Endothelial cell of umbilical vein (primary cell): ENCODE measurements around the gene ITPR2. TPM values are rescaled to one million over a fixed set of nuclear protein-coding genes. Genes with fewer than 3 reads are reported as not detected.
A peak's percentile ranks its signal among the peaks of the same experiment; 100 is the strongest.

Experiments
- BruUV-seq: library from RNA; stranded (reverse); fragments of 400-500 nt; replicated peaks from 2 replicates; lab custom pipeline; 2021; lab: Mats Ljungman, UMichigan
- CTCF ChIA-PET: fragments of 300-600, 350-600 bp; sonication (Branson Sonifier 250); formaldehyde crosslinking; loops from one replicate; lab custom pipeline; 2021; ENCODE audit warnings: antibody characterized with exemption, inconsistent platforms; lab: Charles Lee
- POLR2A ChIA-PET: fragments of 300-600, 350-600 bp; sonication (Branson Sonifier 250); formaldehyde crosslinking; loops from one replicate; lab custom pipeline; 2021; ENCODE audit warnings: antibody characterized with exemption, inconsistent platforms; lab: Charles Lee
- DNase-seq: peaks from one replicate; pipeline ENCODE4 v3.0.0-alpha.2; 2011; ENCODE audit warnings: low read depth, low spot score
- FAIRE-seq: peaks from 2 replicates; lab custom pipeline; 2011; peaks lifted over from hg19 to GRCh38; lab: Jason Lieb, UNC
- H2AFZ ChIP-seq: 2 replicates; pipeline ENCODE4 v1.6.0; 2012; ENCODE audit warnings: low read depth, low read length, control low read depth, inconsistent platforms
- H3K27ac ChIP-seq: 2 replicates; pipeline ENCODE4 v1.5.1; 2011; ENCODE audit warnings: low read depth, mild to moderate bottlenecking, control low read depth, low read length, moderate library complexity; ENCODE audit not compliant: insufficient read depth
- H3K27me3 ChIP-seq, 2 experiments: 2 replicates each; pipeline versions ENCODE4 v1.6.0 to v1.6.1; 2011; ENCODE audit warnings: low read length in 2 of 2, mixed read lengths in 1 of 2; ENCODE audit not compliant: control insufficient read depth in 2 of 2, insufficient read depth in 2 of 2
- H3K36me3 ChIP-seq, 2 experiments: 2 replicates in 1 of 2; 3 replicates in 1 of 2; pipeline ENCODE4 v1.5.1; 2011; ENCODE audit warnings: low read length in 2 of 2, mild to moderate bottlenecking in 1 of 2, moderate library complexity in 1 of 2; ENCODE audit not compliant: control insufficient read depth in 2 of 2, insufficient read depth in 2 of 2; ENCODE audit errors: extremely low read depth in 1 of 2
- H3K4me1 ChIP-seq: 3 replicates; pipeline ENCODE4 v1.5.1; 2011; ENCODE audit warnings: mild to moderate bottlenecking, low read length; ENCODE audit not compliant: control insufficient read depth, insufficient read depth; ENCODE audit errors: extremely low read depth
- H3K4me2 ChIP-seq: 2 replicates; pipeline ENCODE4 v1.6.1; 2011; ENCODE audit warnings: low read length, control low read depth, mixed read lengths; ENCODE audit not compliant: insufficient read depth
- H3K4me3 ChIP-seq, 3 experiments: fragments of 200-600 bp in 1 of 3; sonication (generic), shearing (Covaris generic) in 1 of 3; replicated peaks in 1 of 3; 2 replicates each; pipeline ENCODE4 v1.5.1; 2011 to 2016; ENCODE audit warnings: control low read depth in 3 of 3, low read length in 3 of 3, mild to moderate bottlenecking in 2 of 3, inconsistent platforms in 1 of 3, low read depth in 1 of 3, moderate library complexity in 1 of 3; ENCODE audit not compliant: insufficient read depth in 1 of 3
- H3K79me2 ChIP-seq: 2 replicates; pipeline ENCODE4 v1.6.0; 2012; ENCODE audit warnings: low read length, inconsistent platforms; ENCODE audit not compliant: control insufficient read depth, insufficient read depth
- H3K9ac ChIP-seq: replicated peaks from 2 replicates; pipeline ENCODE3; 2011; ENCODE audit warnings: low read length, control low read depth; ENCODE audit not compliant: insufficient read depth; ENCODE audit errors: extremely low read depth
- H3K9me1 ChIP-seq: replicated peaks from 3 replicates; pipeline ENCODE4 v1.6.0; 2011; ENCODE audit warnings: mild to moderate bottlenecking, low read length; ENCODE audit not compliant: control insufficient read depth, insufficient read depth; ENCODE audit errors: extremely low read depth
- H3K9me3 ChIP-seq: replicated peaks from 2 replicates; pipeline ENCODE4 v1.5.1; 2012; ENCODE audit warnings: low read length, inconsistent platforms; ENCODE audit not compliant: control insufficient read depth, insufficient read depth
- H4K20me1 ChIP-seq: replicated peaks from 2 replicates; pipeline ENCODE3; 2011; ENCODE audit warnings: mild to moderate bottlenecking, low read length; ENCODE audit not compliant: control insufficient read depth, insufficient read depth; ENCODE audit errors: extremely low read depth
- CTCF ChIP-seq, 2 donors: IDR thresholded peaks; 1 replicate in 1 of 2; 2 replicates in 1 of 2; pipeline ENCODE4 v1.5.1; 2011; ENCODE audit warnings: low read length in 2 of 2, mild to moderate bottlenecking in 2 of 2, moderate library complexity in 2 of 2, control low read depth in 1 of 2, inconsistent platforms in 1 of 2, low read depth in 1 of 2; ENCODE audit not compliant: insufficient read depth in 1 of 2; ENCODE audit errors: extremely low read depth in 1 of 2
- EZH2 ChIP-seq: IDR thresholded peaks from 2 replicates; pipeline ENCODE4 v1.6.1; 2012; ENCODE audit warnings: borderline replicate concordance, low read depth, mild to moderate bottlenecking, moderate library complexity, low read length, inconsistent platforms; ENCODE audit not compliant: severe bottlenecking
- FOS ChIP-seq: IDR thresholded peaks from 2 replicates; pipeline ENCODE4 v1.6.1; 2011; ENCODE audit warnings: mild to moderate bottlenecking, low read length, moderate library complexity, borderline replicate concordance; ENCODE audit not compliant: insufficient read depth
- GATA2 ChIP-seq: IDR thresholded peaks from 2 replicates; pipeline ENCODE4 v1.7.0; 2011; ENCODE audit warnings: low read depth, mild to moderate bottlenecking, moderate library complexity, mixed read lengths, low read length; ENCODE audit not compliant: insufficient read length, insufficient read depth
- JUN ChIP-seq: IDR thresholded peaks from 2 replicates; pipeline ENCODE4 v1.6.1; 2011; ENCODE audit warnings: borderline replicate concordance, low read depth; ENCODE audit not compliant: insufficient read length, insufficient read depth
- MAX ChIP-seq: IDR thresholded peaks from 2 replicates; pipeline ENCODE4 v1.6.1; 2011; ENCODE audit not compliant: insufficient read depth, insufficient read length
- MYC ChIP-seq: IDR thresholded peaks from one replicate; pipeline ENCODE4 v1.6.1; 2011; ENCODE audit warnings: mild to moderate bottlenecking, low read depth, low read length
- POLR2A ChIP-seq: IDR thresholded peaks from 2 replicates; pipeline ENCODE4 v1.6.1; 2012; ENCODE audit warnings: low read depth, mild to moderate bottlenecking, control low read depth, low read length
- POLR2AphosphoS5 ChIP-seq: IDR thresholded peaks from 2 replicates; pipeline ENCODE4 v1.6.1; 2012; ENCODE audit warnings: low read depth, mild to moderate bottlenecking, control low read depth, low read length, moderate library complexity; ENCODE audit not compliant: insufficient read depth
- dilution Hi-C: fragments of 300-500 bp; cut with MboI; formaldehyde crosslinking; loops from one replicate; pipeline ENCODE4 v1.15.0; 2019; ENCODE audit warnings: low sequenced_read_pairs; ENCODE audit not compliant: extremely low pct_ligation_motif_present
- intact Hi-C: fragments of 100-400 bp; cut with micrococcal nuclease; formaldehyde crosslinking; loops from one replicate; pipeline ENCODE4 v1.10.0; 2022
- polyA plus RNA-seq, 4 experiments: library from polyadenylated mRNA; depleted of rRNA in 3 of 4; stranded (reverse) in 3 of 4; unstranded in 1 of 4; fragments of >200 nt; gene quantifications; 2 replicates each; pipeline versions ENCODE4 v1.2.1 to v1.2.3, GENCODE V29; 2011 to 2012; ENCODE audit warnings: missing spikeins in 1 of 4
- total RNA-seq: library from RNA; stranded (reverse); gene quantifications from 2 replicates; pipeline ENCODE4 v1.2.3, GENCODE V29; 2021

The ITPR2 gene
- total and polyA plus RNA-seq, 2 donors (not counting 3 experiments of a cell fraction or from before 2014, with no cell fraction given), result 16.2 to 86.8 TPM

- H3K9ac ChIP-seq, result no peak overlapping the region
- POLR2A ChIA-PET, result no interaction called here
- DNase-seq (no peak), FAIRE-seq (peak; percentile 57)
- intact Hi-C loops (no loop called here), dilution Hi-C loops (no loop called here)
- no peaks in the 10 kb centered on the region for H3K4me1 ChIP-seq
- no peaks in the 10 kb centered on the region for H3K9me1 ChIP-seq
- no peak overlapping the region for H3K27ac ChIP-seq
- no peaks in the 10 kb centered on the region for H3K9me3 ChIP-seq
- H3K36me3 ChIP-seq, result no peaks in the 10 kb centered on the region
- TF ChIP-seq EZH2, result no peak
- TF ChIP-seq GATA2, result no peak
- TF ChIP-seq POLR2AphosphoS5, result no peak
- no peak for TF ChIP-seq CTCF (IDR thresholded peaks at IDR 0.05; ENCODE audit: extremely low read depth in 1 of 2, insufficient read depth in 1 of 2, low read depth in 1 of 2, low read length in 2 of 2)
- CTCF ChIA-PET, result interaction anchor here (1.0 kb wide), 1 partner anchor 11 kb away, joined by 4 read pairs; no protein-coding TSS in a partner anchor
- BruUV-seq, result no TSS peak
- H3K4me2 ChIP-seq, result no peak overlapping the region
- H2AFZ ChIP-seq, result no peak overlapping the region
- no peaks in the 10 kb centered on the region for H3K27me3 ChIP-seq
- no peak overlapping the region for H3K4me3 ChIP-seq
- no peaks in the 10 kb centered on the region for H4K20me1 ChIP-seq
- H3K79me2 ChIP-seq, result no peaks in the 10 kb centered on the region
These were observed 485.7 kb downstream of the ITPR2 start for GRCh38 chr12:26347300-26347699.

- H3K4me2 ChIP-seq, result no peak overlapping the region
- CTCF ChIA-PET, result interaction anchor here (1.0 kb wide), 1 partner anchor 11 kb away, joined by 4 read pairs; no protein-coding TSS in a partner anchor
- H4K20me1 ChIP-seq, result no peaks in the 10 kb centered on the region
- H3K9me1 ChIP-seq, result no peaks in the 10 kb centered on the region
- TF ChIP-seq JUN (no peak), MYC (no peak), CTCF (IDR thresholded peaks at IDR 0.05; ENCODE audit: extremely low read depth in 1 of 2, insufficient read depth in 1 of 2, low read depth in 1 of 2, low read length in 2 of 2) (no peak), MAX (no peak), GATA2 (no peak), POLR2AphosphoS5 (no peak), FOS (no peak), POLR2A (no peak), EZH2 (no peak)
- FAIRE-seq (no peak), DNase-seq (no peak)
- no peaks in the 10 kb centered on the region for H3K79me2 ChIP-seq
- H2AFZ ChIP-seq, result no peak overlapping the region
- dilution Hi-C loops (no loop called here), intact Hi-C loops (no loop called here)
- H3K27ac ChIP-seq, result no peak overlapping the region
- H3K4me1 ChIP-seq, result no peaks in the 10 kb centered on the region
- no peak overlapping the region for H3K4me3 ChIP-seq
- no peaks in the 10 kb centered on the region for H3K9me3 ChIP-seq
- H3K27me3 ChIP-seq, result no peaks in the 10 kb centered on the region
- BruUV-seq, result no TSS peak
- no peak overlapping the region for H3K9ac ChIP-seq
- POLR2A ChIA-PET, result no interaction called here
- H3K36me3 ChIP-seq, result no peaks in the 10 kb centered on the region
These were observed 486.3 kb downstream of the ITPR2 start for GRCh38 chr12:26346736-26347135.
